ENCODE data around the gene PPIL1. TPM values are rescaled to one million over a fixed set of nuclear protein-coding genes. Genes with fewer than 3 reads are reported as not detected.

PPIL1 gene
- total and polyA plus RNA-seq, 2 of the 13 experiments (the other 11 are each of a cell fraction or from before 2014, with no cell fraction given) = 74.2 to 144 TPM

DNA sequence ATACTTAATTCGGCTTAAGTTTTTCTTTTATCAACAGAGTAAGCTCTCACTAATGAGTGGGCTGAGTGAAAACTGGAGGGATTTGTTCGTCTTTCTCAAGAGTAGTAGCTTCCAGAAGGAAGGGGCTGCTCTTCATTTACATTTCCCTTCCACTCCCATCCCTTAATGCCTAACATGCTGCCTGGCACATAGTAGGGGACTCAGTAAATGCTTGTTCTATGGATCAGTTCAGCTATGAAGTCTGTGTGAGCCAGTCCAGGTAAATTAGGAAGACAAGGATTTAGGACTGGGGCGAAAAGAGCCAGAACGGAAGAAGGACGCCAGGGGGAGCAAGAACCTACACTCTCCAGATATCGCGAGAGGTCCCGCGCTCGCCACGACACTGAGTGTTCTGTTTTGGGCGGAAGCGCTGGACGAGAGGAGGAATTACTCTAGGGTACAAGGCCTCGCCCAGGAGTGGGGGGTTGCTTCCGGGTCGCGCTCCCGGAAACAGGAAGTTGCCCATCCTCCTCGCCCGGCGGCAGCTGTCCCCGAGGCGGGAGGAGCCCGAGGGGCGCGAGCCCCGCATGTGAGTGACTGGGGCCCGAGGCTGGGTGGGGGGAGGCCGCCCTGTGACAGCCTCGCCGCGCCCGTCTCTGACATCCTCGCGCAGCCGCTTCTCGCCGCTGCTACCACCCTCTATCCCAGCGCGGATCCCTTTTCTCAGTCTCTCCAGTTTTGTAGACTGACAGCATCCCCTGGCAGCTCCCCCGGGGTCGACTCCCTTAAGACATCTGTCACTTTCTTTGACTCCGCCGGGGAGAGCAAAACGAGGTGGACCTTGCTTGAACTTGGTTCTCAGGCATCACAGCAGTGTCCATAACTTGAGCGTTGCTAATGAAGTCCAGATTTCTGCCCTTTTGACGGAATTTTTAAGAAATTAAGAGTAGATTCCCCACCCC is 11.1 kb upstream of the PPIL1 start, which contains the start of gene C6orf89 (continued):
- TF ChIP-seq, protein P1, sequence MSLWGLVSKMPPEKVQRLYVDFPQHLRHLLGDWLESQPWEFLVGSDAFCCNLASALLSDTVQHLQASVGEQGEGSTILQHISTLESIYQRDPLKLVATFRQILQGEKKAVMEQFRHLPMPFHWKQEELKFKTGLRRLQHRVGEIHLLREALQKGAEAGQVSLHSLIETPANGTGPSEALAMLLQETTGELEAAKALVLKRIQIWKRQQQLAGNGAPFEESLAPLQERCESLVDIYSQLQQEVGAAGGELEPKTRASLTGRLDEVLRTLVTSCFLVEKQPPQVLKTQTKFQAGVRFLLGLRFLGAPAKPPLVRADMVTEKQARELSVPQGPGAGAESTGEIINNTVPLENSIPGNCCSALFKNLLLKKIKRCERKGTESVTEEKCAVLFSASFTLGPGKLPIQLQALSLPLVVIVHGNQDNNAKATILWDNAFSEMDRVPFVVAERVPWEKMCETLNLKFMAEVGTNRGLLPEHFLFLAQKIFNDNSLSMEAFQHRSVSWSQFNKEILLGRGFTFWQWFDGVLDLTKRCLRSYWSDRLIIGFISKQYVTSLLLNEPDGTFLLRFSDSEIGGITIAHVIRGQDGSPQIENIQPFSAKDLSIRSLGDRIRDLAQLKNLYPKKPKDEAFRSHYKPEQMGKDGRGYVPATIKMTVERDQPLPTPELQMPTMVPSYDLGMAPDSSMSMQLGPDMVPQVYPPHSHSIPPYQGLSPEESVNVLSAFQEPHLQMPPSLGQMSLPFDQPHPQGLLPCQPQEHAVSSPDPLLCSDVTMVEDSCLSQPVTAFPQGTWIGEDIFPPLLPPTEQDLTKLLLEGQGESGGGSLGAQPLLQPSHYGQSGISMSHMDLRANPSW (CRISPR knock-in tag; IDR thresholded peaks at IDR 0.05; ENCODE audit: borderline replicate concordance) = no peak; the same call in 1 of the 2 replicates
- TF ChIP-seq NPAS2 (CRISPR knock-in tag; IDR thresholded peaks at IDR 0.05; ENCODE audit: borderline replicate concordance) = no peak
- TF ChIP-seq ZNF781 (CRISPR knock-in tag; IDR thresholded peaks at IDR 0.05; ENCODE audit: borderline replicate concordance, not compliant biosample characterization) = peak; percentile 99
- TF ChIP-seq, protein P2, sequence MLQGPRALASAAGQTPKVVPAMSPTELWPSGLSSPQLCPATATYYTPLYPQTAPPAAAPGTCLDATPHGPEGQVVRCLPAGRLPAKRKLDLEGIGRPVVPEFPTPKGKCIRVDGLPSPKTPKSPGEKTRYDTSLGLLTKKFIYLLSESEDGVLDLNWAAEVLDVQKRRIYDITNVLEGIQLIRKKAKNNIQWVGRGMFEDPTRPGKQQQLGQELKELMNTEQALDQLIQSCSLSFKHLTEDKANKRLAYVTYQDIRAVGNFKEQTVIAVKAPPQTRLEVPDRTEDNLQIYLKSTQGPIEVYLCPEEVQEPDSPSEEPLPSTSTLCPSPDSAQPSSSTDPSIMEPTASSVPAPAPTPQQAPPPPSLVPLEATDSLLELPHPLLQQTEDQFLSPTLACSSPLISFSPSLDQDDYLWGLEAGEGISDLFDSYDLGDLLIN (CRISPR knock-in tag; IDR thresholded peaks at IDR 0.05; ENCODE audit: borderline replicate concordance) = 0 out of 2 replicates have a peak, but pooled peaks have one; percentile 42
- TF ChIP-seq NFIC (IDR thresholded peaks at IDR 0.05; ENCODE audit: low read length) = no peak
- 0 out of 2 replicates have a peak, but pooled peaks have one; percentile 42 for TF ChIP-seq ZBTB8A (CRISPR knock-in tag; IDR thresholded peaks at IDR 0.05; ENCODE audit: borderline replicate concordance, low read depth)
- no peak for TF ChIP-seq CEBPB (IDR thresholded peaks at IDR 0.05; ENCODE audit: borderline replicate concordance, low read depth, low read length)
- TF ChIP-seq MTF2 (CRISPR knock-in tag; IDR thresholded peaks at IDR 0.05; ENCODE audit: borderline replicate concordance) = no peak
- peak; percentile 85; the same call in 1 of the 2 replicates for TF ChIP-seq ZNF878 (CRISPR knock-in tag; IDR thresholded peaks at IDR 0.05)
- TF ChIP-seq, protein P3, sequence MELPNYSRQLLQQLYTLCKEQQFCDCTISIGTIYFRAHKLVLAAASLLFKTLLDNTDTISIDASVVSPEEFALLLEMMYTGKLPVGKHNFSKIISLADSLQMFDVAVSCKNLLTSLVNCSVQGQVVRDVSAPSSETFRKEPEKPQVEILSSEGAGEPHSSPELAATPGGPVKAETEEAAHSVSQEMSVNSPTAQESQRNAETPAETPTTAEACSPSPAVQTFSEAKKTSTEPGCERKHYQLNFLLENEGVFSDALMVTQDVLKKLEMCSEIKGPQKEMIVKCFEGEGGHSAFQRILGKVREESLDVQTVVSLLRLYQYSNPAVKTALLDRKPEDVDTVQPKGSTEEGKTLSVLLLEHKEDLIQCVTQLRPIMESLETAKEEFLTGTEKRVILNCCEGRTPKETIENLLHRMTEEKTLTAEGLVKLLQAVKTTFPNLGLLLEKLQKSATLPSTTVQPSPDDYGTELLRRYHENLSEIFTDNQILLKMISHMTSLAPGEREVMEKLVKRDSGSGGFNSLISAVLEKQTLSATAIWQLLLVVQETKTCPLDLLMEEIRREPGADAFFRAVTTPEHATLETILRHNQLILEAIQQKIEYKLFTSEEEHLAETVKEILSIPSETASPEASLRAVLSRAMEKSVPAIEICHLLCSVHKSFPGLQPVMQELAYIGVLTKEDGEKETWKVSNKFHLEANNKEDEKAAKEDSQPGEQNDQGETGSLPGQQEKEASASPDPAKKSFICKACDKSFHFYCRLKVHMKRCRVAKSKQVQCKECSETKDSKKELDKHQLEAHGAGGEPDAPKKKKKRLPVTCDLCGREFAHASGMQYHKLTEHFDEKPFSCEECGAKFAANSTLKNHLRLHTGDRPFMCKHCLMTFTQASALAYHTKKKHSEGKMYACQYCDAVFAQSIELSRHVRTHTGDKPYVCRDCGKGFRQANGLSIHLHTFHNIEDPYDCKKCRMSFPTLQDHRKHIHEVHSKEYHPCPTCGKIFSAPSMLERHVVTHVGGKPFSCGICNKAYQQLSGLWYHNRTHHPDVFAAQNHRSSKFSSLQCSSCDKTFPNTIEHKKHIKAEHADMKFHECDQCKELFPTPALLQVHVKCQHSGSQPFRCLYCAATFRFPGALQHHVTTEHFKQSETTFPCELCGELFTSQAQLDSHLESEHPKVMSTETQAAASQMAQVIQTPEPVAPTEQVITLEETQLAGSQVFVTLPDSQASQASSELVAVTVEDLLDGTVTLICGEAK (IDR thresholded peaks at IDR 0.05) = peak; percentile 95
- TF ChIP-seq, protein P3 (CRISPR knock-in tag; IDR thresholded peaks at IDR 0.05) = peak; percentile 76; the same call in 1 of the 2 replicates
- TF ChIP-seq JUNB (CRISPR knock-in tag; IDR thresholded peaks at IDR 0.05; ENCODE audit: borderline replicate concordance) = no peak
- 0 out of 2 replicates have a peak, but pooled peaks have one; percentile 22 for TF ChIP-seq ZNF7 (CRISPR knock-in tag; IDR thresholded peaks at IDR 0.05)
- 0 out of 2 replicates have a peak, but pooled peaks have one; percentile 54 for TF ChIP-seq ZNF264 (CRISPR knock-in tag; IDR thresholded peaks at IDR 0.05)
- TF ChIP-seq MLLT10 (CRISPR knock-in tag; IDR thresholded peaks at IDR 0.05) = no peak

All from HepG2 (cell line).